Measurements from ENCODE around the gene INO80D.
"Not testable (repeated sequence)": the region's sequence is repeated elsewhere in the genome, so short reads cannot be mapped to it uniquely, and the experiment has no call there.

INO80D gene

GRCh38 chr2:206085742-206086445 is at the start of gene INO80D:
Gene INO80D, minus strand, starts transcription at chr2:206086174. Its CDS starts 23,158 bp downstream, at chr2:206063016.
- DNase-seq (ENCODE audit: low read depth in 2 of 2) = peak; percentile 68 to 70

GRCh38 chr2:206127656-206128055 is 41.7 kb upstream of the INO80D start:
- no peak for DNase-seq (ENCODE audit: low read depth in 2 of 2)

- no peak for DNase-seq (ENCODE audit: low read depth in 2 of 2)
These were observed 39.9 kb upstream of the INO80D start for GRCh38 chr2:206125901-206126300.

- DNase-seq (ENCODE audit: low read depth in 2 of 2) = not testable (repeated sequence)
These were observed 36.6 kb upstream of the INO80D start for GRCh38 chr2:206122569-206122968.

GRCh38 chr2:206116278-206116677 is 30.3 kb upstream of the INO80D start:
- DNase-seq (ENCODE audit: low read depth in 2 of 2) = no peak

- DNase-seq (ENCODE audit: low read depth in 2 of 2) = no peak
These were observed 29.1 kb upstream of the INO80D start for GRCh38 chr2:206115026-206115578.

GRCh38 chr2:206112846-206113547 is 27.0 kb upstream of the INO80D start:
- DNase-seq (ENCODE audit: low read depth in 2 of 2) = no peak

- DNase-seq (ENCODE audit: low read depth in 2 of 2) = no peak
These were observed 26.1 kb upstream of the INO80D start for GRCh38 chr2:206112108-206112507.

GRCh38 chr2:206108713-206109112 is 22.7 kb upstream of the INO80D start:
- no peak for DNase-seq (ENCODE audit: low read depth in 2 of 2)

GRCh38 chr2:206105541-206105940 is 19.6 kb upstream of the INO80D start:
- no peak for DNase-seq (ENCODE audit: low read depth in 2 of 2)

- no peak for DNase-seq (ENCODE audit: low read depth in 2 of 2)
These were observed 19.1 kb upstream of the INO80D start for GRCh38 chr2:206105038-206105437.

- DNase-seq (ENCODE audit: low read depth in 2 of 2) = not testable (repeated sequence)
These were observed 12.9 kb upstream of the INO80D start for GRCh38 chr2:206098872-206099271.

GRCh38 chr2:206098471-206098870 is 12.5 kb upstream of the INO80D start:
- DNase-seq (ENCODE audit: low read depth in 2 of 2) = no peak

GRCh38 chr2:206096876-206097275 is 10.9 kb upstream of the INO80D start:
- DNase-seq (ENCODE audit: low read depth in 2 of 2) = no peak

- DNase-seq (ENCODE audit: low read depth in 2 of 2) = no peak
These were observed 9.8 kb upstream of the INO80D start for GRCh38 chr2:206095536-206096332.

GRCh38 chr2:206092297-206092696 is 6.3 kb upstream of the INO80D start:
- DNase-seq (ENCODE audit: low read depth in 2 of 2) = no peak

- no peak for DNase-seq (ENCODE audit: low read depth in 2 of 2)
These were observed 2.3 kb upstream of the INO80D start for GRCh38 chr2:206088248-206088647.

GRCh38 chr2:206086716-206087350 is 859 bp upstream of the INO80D start:
- no peak for DNase-seq (ENCODE audit: low read depth in 2 of 2)

GRCh38 chr2:206084870-206085741 is 868 bp downstream of the INO80D start:
- DNase-seq (ENCODE audit: low read depth in 2 of 2) = no peak

- DNase-seq (ENCODE audit: low read depth in 2 of 2) = peak; percentile 35 to 44
These were observed 1.5 kb downstream of the INO80D start for GRCh38 chr2:206084439-206084869.

Data from fibroblast of skin of left quadriceps (primary cell).